GM21360 (cell line): ENCODE results near the gene RLBP1.
A peak's percentile ranks its signal among the peaks of the same experiment; 100 is the strongest.

Source experiments
- ATAC-seq: cut with Tn5 transposase; IDR thresholded peaks from one replicate; pipeline ENCODE4 v1.9.1; 2021; ENCODE audit warnings: mild to moderate bottlenecking, moderate library complexity; ENCODE audit not compliant: unreplicated experiment

The RLBP1 gene

DNA sequence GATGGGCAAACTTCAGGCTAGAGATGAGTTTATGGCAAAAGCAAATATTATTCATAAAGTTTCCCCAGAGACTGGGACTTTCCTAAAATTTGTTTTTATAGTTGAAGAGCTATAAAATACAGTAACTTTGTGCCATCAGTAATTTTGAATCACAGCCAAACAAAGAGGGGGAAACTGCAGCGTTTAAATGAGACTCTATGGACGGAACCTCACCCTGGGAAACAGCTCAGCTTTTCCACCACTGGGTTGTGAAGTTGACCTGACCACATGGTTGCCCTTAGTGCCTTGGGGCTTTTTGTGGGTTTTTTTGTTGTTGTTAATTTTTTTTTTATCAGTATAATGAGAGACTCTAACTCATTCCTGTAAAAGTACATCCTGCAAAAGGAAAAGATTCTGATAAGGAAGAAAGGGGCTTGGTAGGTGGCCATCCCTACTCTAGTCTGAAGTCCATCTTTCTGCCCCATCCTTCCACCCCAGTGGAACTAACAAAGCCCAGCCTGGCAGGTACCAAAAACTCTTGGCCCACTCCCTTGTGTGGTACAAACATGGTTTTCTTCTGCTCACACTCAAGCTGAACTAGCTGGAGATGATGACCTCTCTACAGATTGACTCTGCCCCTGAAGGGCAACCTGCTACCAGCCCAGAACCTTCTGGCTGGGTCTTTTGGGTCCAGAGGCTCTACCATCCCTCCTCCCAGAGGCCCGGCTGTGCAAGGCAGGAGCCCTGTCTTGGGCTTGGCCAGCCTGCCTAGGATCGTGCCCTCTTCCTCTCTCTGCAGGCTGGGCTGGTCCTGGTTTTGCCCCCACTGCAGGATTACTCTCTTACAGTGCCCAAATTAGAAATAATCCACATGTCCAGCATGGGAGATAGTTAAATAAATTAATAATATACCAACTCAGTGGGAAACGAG, 41.2 kb downstream of the RLBP1 start:
- no peak for ATAC-seq

DNA sequence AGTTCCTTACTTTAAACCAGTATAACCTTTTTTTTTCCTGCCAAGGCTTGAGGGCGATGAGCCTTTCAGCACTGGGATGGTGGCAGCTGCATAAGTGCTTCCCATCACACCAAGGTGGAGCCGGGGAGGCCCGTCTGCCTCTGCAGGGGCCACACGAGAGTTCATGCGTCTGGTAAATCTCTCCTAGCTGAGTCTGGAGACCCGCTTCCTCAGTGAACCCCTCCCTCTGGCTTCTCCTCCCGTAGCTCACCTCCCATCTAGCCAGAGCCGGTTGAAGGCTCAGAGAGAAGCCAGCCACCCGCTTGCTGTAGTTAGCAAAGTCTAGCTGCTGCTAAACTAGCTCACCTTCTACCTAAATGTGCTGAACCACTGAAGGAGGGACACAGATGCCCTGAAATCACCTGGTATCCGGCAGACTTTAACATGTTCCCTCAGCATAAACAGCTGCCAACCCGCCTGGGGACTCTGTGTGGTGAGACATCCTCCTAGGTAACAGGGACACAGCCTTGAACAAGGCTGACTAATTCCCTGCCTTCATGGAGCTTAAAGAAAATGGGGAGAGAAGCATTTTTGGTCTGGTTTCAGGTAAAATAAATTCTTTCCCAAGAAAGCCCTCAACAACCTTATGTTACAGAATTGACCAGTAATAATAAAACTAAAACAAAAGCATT, 42.9 kb downstream of the RLBP1 start:
- no peak for ATAC-seq

DNA sequence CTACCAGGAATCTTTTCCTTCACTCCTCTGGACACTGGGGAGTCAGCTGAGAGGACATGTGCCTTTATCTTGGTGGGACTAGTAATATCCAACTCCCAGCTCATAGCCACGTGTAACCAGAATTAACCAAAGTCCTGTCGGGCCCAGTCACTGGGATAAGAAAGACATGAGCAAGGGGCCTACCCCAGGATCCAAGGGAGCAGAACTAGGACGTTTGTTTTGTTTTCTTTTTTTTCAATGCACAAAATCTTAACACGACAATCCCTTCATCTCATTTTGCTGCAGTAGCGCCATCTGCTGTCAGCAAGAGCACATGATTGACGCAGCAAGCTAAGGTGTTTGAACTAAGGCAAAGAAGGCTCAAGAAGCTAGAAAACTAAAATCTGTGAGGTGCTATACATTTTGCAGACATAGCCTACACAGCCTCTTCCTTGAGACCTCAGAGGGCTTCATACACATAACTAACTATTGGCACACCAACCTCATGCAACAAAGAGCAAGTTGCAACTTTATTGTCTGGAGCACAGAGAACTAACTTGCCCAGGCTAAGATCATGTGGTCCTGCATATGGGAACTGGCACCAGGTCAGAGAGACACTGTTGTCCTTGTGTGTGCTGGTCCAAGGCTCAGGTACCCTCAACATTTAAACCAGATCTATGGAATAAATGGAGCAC, 43.6 kb downstream of the RLBP1 start:
- ATAC-seq, result no peak

- ATAC-seq, result no peak
Measured at GRCh38 chr15:89177116-89177515, 44.3 kb downstream of the RLBP1 start.

DNA sequence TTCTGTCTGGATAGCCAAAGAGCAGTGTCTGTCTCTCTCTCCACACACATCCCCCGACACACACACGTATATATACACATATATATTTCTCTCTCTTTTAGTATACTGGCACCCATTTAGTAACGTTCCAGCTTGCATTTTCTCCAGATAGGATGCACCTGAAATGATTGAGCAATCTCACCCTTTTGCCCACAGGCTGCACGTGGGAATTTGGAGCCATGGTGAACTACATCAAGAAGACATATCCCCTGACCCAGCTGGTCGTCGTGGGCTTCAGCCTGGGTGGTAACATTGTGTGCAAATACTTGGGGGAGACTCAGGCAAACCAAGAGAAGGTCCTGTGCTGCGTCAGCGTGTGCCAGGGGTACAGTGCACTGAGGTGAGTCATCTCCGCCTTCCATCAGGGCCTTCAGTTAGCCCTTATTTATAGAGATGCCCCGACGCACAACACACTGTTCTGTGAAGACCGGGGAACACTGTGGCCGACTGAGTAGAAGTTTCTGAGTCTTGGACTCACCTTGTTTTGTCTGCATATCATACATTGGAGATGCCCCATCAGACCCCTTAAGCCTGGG, 45.7 kb downstream of the RLBP1 start:
- no peak for ATAC-seq

DNA sequence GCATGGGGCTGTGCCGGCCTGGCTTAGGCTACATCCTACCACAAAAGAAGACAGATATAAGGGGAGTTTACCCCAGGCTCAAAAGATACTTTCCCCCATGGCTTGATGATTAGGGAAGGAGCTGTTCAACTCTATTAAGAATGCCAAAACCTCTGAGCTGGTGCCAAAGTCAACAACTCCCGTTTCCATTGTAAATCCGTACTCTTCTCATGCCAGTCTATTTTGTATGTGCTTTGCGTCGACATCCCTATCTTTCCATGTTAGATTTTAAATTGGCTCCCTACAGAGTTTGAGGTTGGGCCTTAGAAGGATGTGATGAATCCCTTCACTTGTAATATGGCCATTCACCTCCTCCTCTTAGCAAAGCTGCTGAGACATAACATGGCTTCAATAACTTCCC, 46.9 kb downstream of the RLBP1 start:
- no peak for ATAC-seq

- no peak for ATAC-seq
Measured at GRCh38 chr15:89172921-89173320, 48.5 kb downstream of the RLBP1 start.

GRCh38 chr15:89171136-89172072, 50.0 kb downstream of the RLBP1 start:
- ATAC-seq, result no peak

DNA sequence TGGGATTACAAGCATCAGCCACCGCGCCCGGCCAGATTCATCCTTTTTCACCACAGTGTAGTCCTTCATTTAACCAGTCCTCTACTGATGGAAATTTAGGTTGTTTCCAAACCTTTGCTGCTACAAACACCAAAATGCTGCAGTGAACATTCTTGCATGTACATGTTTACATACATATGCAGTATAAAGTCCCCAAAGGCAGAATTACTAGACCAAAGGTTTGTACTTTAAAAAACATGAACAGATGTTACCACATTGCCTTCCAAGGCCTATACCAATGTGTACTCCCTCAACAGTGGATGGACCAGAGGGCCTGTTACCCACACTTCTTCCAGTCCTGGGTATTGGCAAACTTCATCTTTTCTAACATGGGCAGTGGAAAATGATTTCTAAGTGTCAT, 51.0 kb downstream of the RLBP1 start:
- ATAC-seq, result no peak

DNA sequence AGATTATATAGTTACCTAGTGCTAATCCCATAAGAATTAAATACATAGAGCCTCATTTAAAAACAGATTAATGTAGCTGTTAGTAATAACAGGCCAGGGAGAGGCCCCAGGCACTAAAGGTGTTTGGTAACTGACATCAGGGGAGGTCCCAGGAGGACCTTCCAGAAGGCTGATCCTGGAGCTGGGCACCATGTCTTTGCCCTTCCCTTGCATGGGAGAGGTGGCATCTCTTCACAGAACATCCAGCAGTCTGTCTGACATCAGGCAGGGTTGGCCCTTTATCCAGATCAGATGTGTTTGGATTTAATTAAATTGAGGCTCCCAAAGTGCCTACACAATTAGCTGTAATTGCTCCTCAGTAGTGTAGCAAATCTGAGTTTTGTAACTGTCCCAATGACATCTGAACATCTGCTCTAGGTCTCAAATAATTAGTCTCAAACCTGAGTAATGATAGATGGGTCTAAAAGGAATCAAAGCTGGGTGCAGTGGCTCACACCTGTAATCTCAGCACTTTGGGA, 53.0 kb downstream of the RLBP1 start:
- ATAC-seq, result no peak

GRCh38 chr15:89167267-89168176, 53.9 kb downstream of the RLBP1 start:
- peak; percentile 74 for ATAC-seq

DNA sequence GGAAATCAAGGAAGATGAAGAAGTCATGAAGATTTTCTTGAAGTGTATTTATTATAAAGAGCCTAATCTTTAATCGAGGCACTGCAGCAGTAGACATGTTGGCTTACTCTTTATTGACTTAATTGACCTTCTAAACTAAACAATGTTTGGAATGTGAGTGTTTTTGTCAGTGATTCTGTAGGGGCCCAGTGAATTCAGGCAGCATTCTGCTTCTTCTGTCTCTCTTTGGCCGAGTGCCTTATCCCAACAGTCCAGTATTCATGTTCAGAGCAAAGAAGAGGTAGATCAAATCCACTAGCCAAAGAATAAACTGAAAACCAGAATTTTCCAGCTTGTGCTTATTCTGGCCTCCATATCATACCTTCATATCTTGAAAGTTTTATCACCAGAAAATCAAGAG, 55.7 kb downstream of the RLBP1 start:
- no peak for ATAC-seq

DNA sequence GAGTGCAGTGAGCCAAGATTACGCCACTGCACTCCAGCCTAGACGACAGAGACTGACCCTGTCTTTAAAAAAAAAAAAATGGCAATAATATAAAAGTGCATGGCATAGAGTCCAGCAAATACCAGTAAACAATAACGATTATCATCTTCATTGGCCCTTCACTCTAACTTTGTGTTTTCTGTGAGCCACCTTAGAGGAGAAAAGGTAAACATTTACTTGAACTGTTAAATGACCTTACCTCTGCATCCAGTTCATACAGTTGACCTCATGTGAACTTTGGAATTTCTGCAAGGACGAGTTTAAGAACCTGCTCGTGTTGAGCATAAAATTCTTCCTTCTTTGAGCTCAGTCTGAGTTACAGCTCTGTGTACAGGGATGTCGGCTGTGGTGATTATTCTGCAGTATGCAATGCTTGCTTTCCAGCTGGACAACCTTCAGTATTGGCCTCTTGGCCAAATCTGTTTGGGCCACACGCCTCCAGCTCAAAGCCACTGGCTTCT, 56.6 kb downstream of the RLBP1 start:
- no peak for ATAC-seq

DNA sequence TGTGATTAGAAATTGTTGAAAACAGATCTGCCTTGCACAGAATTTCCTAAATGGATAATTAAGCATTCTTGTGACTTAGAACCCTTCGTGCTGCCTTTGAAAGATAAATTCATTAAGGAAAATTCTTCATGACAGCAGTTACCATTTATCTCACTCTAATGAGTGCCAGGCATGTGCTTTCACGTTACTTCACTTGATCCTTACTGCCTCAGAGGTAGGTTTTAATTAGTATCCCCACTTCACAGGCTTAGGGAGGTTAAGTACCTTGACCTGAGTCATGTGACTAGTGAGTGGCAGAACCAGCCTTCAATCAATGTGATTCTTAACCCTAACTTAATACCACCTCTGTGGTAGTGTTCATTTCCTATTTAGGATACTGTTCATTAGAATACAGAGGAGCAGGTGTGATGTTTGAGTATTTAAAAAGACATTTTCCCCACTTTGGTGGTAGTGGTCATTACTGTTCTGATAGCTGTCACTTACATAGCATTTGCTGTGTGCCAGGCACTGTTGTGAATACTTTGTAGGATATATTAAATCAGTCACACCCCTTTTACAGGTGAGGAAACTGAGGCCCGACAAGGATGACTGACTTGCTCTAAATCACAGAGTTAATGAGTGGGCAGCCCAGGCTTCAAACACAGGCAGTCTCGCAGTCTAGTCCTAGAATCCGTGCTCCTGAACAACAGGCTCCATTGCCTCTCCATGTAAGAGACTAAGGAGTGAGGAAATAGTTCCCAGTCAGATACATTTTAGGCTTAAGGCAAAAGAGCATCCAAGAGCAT, 57.9 kb downstream of the RLBP1 start:
- ATAC-seq, result no peak

GRCh38 chr15:89161666-89162065, 59.7 kb downstream of the RLBP1 start:
- ATAC-seq, result no peak
